RWPE2 (cell line): Measurements from ENCODE around the gene HPN.

ENCODE experiments used
- ATAC-seq: fragments of 200-7000 bp; cut with Tn5 transposase; 3 replicates; pipeline ENCODE4 v1.9.1; 2021; ENCODE audit warnings: low read depth
- DNase-seq: peaks from one replicate; pipeline ENCODE4 v3.0.0-alpha.2; 2020; ENCODE audit warnings: low spot score
- H3K27ac ChIP-seq: fragments of 450-650 bp; 2 replicates; pipeline ENCODE4 v1.5.1; 2017; ENCODE audit warnings: mild to moderate bottlenecking; ENCODE audit not compliant: poor library complexity, severe bottlenecking
- H3K27me3 ChIP-seq: fragments of 250-450 bp; sonication (Bioruptor Pico); 2 replicates; pipeline ENCODE4 v1.5.1; 2021; ENCODE audit warnings: mild to moderate bottlenecking, moderate library complexity; ENCODE audit not compliant: insufficient read depth, poor library complexity, severe bottlenecking
- H3K36me3 ChIP-seq: fragments of 250-450 bp; sonication (Bioruptor Pico); 2 replicates; pipeline ENCODE4 v1.5.1; 2020; ENCODE audit warnings: low read depth, mild to moderate bottlenecking, moderate library complexity
- H3K4me1 ChIP-seq: fragments of 250-450 bp; sonication (Bioruptor Pico); 2 replicates; pipeline ENCODE4 v1.5.1; 2021; ENCODE audit warnings: mild to moderate bottlenecking, moderate library complexity; ENCODE audit not compliant: insufficient read depth, poor library complexity, severe bottlenecking
- H3K4me3 ChIP-seq: fragments of 250-450 bp; sonication (Bioruptor Pico); 2 replicates; pipeline ENCODE4 v1.5.1; 2021; ENCODE audit warnings: mild to moderate bottlenecking, moderate library complexity; ENCODE audit not compliant: severe bottlenecking
- H3K9me3 ChIP-seq: fragments of 250-450 bp; sonication (Bioruptor Pico); 2 replicates; pipeline ENCODE4 v1.5.1; 2021; ENCODE audit warnings: mild to moderate bottlenecking, moderate library complexity; ENCODE audit not compliant: severe bottlenecking
- TF ChIP-seq, protein P1 (sequence below): fragments of 450-650 bp; IDR thresholded peaks from one replicate; pipeline ENCODE4 v1.5.1; 2017; ENCODE audit warnings: mild to moderate bottlenecking, moderate library complexity; ENCODE audit not compliant: poor library complexity, severe bottlenecking

HPN gene

GRCh38 chr19:35077411-35078223 is 36.1 kb downstream of the HPN start:
- no peak for DNase-seq

DNA sequence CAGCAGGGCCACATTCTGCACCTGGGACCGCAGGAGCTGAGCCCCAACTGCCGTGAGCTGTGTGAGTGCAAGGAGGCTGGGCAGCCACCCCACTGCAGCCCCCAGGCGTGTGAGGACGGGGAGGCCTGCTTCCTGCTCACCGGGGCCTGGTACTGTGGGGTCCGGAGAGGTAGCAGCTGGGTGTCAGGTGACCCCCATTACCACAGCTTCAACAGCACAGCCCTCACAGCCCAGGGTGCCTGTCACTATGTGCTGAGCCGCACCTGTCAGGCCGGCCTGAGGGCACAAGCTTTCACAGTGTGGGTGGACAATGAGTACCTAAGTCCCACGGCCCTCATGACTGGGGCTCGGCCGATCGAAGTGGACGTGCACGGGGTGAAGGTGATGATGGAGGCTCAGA is 38.3 kb downstream of the HPN start:
- H3K4me3 ChIP-seq, result no peak overlapping the region
- DNase-seq (no peak), ATAC-seq (no peak)
- H3K27ac ChIP-seq, result no peak overlapping the region
- no peaks in the 10 kb centered on the region for H3K36me3 ChIP-seq
- H3K4me1 ChIP-seq, result no peaks in the 10 kb centered on the region
- no peaks in the 10 kb centered on the region for H3K27me3 ChIP-seq
- TF ChIP-seq, protein P1, sequence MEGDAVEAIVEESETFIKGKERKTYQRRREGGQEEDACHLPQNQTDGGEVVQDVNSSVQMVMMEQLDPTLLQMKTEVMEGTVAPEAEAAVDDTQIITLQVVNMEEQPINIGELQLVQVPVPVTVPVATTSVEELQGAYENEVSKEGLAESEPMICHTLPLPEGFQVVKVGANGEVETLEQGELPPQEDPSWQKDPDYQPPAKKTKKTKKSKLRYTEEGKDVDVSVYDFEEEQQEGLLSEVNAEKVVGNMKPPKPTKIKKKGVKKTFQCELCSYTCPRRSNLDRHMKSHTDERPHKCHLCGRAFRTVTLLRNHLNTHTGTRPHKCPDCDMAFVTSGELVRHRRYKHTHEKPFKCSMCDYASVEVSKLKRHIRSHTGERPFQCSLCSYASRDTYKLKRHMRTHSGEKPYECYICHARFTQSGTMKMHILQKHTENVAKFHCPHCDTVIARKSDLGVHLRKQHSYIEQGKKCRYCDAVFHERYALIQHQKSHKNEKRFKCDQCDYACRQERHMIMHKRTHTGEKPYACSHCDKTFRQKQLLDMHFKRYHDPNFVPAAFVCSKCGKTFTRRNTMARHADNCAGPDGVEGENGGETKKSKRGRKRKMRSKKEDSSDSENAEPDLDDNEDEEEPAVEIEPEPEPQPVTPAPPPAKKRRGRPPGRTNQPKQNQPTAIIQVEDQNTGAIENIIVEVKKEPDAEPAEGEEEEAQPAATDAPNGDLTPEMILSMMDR, result no peak
- no peaks in the 10 kb centered on the region for H3K9me3 ChIP-seq

More at GRCh38 chr19:35077411-35078223, 36.1 kb downstream of the HPN start:
- no peak overlapping the region for H3K27ac ChIP-seq
- H3K4me3 ChIP-seq, result no peak overlapping the region
- TF ChIP-seq, protein P1, result no peak
- ATAC-seq, result no peak
- no peaks in the 10 kb centered on the region for H3K9me3 ChIP-seq
- no peaks in the 10 kb centered on the region for H3K27me3 ChIP-seq
- no peaks in the 10 kb centered on the region for H3K4me1 ChIP-seq
- H3K36me3 ChIP-seq, result no peaks in the 10 kb centered on the region

- H3K4me1 ChIP-seq, result no peaks in the 10 kb centered on the region
- ATAC-seq (no peak), DNase-seq (no peak)
- H3K9me3 ChIP-seq, result no peaks in the 10 kb centered on the region
- H3K36me3 ChIP-seq, result no peaks in the 10 kb centered on the region
- no peak overlapping the region for H3K27ac ChIP-seq
- TF ChIP-seq, protein P1, result no peak
- no peaks in the 10 kb centered on the region for H3K27me3 ChIP-seq
- no peak overlapping the region for H3K4me3 ChIP-seq
These were observed 39.2 kb downstream of the HPN start for GRCh38 chr19:35080613-35081170.

GRCh38 chr19:35081201-35081600 is 39.7 kb downstream of the HPN start:
- DNase-seq (no peak), ATAC-seq (no peak)
- Histone ChIP-seq H3K27me3 (no peaks in the 10 kb centered on the region), H3K4me3 (no peak overlapping the region), H3K27ac (no peak overlapping the region), H3K9me3 (no peaks in the 10 kb centered on the region), H3K4me1 (no peaks in the 10 kb centered on the region), H3K36me3 (no peaks in the 10 kb centered on the region)
- TF ChIP-seq, protein P1, result no peak
